Measurements from ENCODE around the gene HTR1A.

- TF ChIP-seq TAF1 (IDR thresholded peaks at IDR 0.05; ENCODE audit: low read depth, low read length) (no peak), POLR2AphosphoS5 (IDR thresholded peaks at IDR 0.05; ENCODE audit: low read depth, low read length) (no peak), POLR2A (IDR thresholded peaks at IDR 0.05; ENCODE audit: low read depth, low read length) (no peak), POU2F2 (IDR thresholded peaks at IDR 0.05; ENCODE audit: low read depth, low read length) (no peak), SPI1 (IDR thresholded peaks at IDR 0.05; ENCODE audit: low read depth, low read length) (no peak)
These were observed 27.1 kb downstream of the HTR1A start for GRCh38 chr5:63935103-63935502.

Data from GM12891 (cell line).